ENCODE measurements around the gene RACK1.
A peak's percentile ranks its signal among the peaks of the same experiment; 100 is the strongest.

Gene RACK1

DNA sequence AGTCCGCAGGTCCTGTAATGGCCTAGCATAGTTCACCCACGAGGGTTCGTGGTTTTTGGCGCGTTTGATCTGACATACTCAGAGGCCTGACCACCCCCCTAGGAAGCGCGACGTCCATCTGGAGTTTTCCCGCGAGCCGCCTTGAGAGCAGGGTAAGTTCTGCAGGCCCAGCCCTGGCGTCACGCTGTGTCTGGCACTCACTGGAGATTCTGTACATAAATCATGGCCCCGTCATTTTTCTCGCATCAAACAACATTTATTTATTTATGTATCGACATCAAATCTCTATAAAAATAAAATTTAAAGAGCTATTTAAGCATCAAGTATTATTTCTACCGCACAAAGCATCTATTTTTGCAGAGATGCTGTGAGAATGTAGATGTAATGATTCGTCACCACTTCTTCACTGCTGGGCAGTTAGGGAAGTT lies 21.1 kb downstream of the RACK1 start:
- no peaks in the 10 kb centered on the region for H3K36me3 ChIP-seq (ENCODE audit: control insufficient read depth, insufficient read depth, low read length)
- DNase-seq, result no peak
- peaks cover 24% of the 10 kb centered on the region for H3K4me1 ChIP-seq (ENCODE audit: control insufficient read depth, insufficient read depth, low read length, poor library complexity, severe bottlenecking)

DNA sequence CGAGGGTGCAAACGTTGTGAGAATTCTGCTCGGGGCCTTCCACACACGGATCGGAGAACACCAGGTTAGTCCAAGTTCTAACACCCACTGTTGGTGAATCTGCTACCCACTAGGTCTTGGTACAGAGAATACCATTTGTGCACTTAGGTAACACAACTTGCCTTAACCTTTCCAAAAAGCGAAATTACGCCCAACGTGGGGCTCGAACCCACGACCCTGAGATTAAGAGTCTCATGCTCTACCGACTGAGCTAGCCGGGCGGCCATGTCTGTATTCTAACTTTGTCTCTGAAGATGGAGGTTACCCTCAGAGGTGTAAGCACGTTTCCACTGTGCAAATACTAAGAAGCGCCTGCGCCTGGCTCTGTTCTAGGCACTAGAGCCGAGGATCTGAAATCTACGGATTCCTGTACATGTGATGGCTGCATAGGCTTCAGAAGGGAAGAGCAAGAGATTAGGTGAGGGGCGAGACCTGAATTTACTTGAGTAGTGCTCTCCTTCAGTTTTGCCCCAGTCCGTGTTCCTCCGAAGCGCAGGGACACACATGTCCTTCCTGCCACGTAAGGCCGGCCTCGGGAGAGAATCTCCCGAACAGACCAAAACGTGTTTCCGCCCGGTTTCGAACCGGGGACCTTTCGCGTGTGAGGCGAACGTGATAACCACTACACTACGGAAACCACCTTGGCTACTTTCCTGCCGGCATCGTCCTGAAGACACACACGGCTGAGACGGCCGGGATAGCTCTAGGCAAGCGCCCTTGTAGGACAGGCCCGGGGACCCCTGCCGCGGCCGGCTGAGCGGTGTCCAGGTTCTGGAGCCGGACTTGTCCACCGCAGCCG lies 21.7 kb downstream of the RACK1 start:
- H3K4me1 ChIP-seq (ENCODE audit: control insufficient read depth, insufficient read depth, low read length, poor library complexity, severe bottlenecking), result peaks cover 26% of the 10 kb centered on the region
- H3K4me3 ChIP-seq (ENCODE audit: insufficient read depth, low read depth, low read length, poor library complexity, severe bottlenecking), result peak overlapping the region; percentile 74
- no peaks in the 10 kb centered on the region for H3K27me3 ChIP-seq (replicated peaks; ENCODE audit: control insufficient read depth, insufficient read depth, low read length, poor library complexity, severe bottlenecking)
- peak; percentile 91 to 98 (median 94) for DNase-seq
- no peaks in the 10 kb centered on the region for H3K9me3 ChIP-seq (ENCODE audit: control insufficient read depth, low read length)
- H3K27ac ChIP-seq (ENCODE audit: insufficient read depth, low read length, poor library complexity, severe bottlenecking), result peak overlapping the region; percentile 97
- no peaks in the 10 kb centered on the region for H3K36me3 ChIP-seq (ENCODE audit: control insufficient read depth, insufficient read depth, low read length)

More for the DNA sequence above, 21.1 kb downstream of the RACK1 start:
- H3K27me3 ChIP-seq (replicated peaks; ENCODE audit: control insufficient read depth, insufficient read depth, low read length, poor library complexity, severe bottlenecking), result no peaks in the 10 kb centered on the region
- peak overlapping the region; percentile 74 for H3K4me3 ChIP-seq (ENCODE audit: insufficient read depth, low read depth, low read length, poor library complexity, severe bottlenecking)
- H3K9me3 ChIP-seq (ENCODE audit: control insufficient read depth, low read length), result no peaks in the 10 kb centered on the region
- peak overlapping the region; percentile 97 for H3K27ac ChIP-seq (ENCODE audit: insufficient read depth, low read length, poor library complexity, severe bottlenecking)

DNA sequence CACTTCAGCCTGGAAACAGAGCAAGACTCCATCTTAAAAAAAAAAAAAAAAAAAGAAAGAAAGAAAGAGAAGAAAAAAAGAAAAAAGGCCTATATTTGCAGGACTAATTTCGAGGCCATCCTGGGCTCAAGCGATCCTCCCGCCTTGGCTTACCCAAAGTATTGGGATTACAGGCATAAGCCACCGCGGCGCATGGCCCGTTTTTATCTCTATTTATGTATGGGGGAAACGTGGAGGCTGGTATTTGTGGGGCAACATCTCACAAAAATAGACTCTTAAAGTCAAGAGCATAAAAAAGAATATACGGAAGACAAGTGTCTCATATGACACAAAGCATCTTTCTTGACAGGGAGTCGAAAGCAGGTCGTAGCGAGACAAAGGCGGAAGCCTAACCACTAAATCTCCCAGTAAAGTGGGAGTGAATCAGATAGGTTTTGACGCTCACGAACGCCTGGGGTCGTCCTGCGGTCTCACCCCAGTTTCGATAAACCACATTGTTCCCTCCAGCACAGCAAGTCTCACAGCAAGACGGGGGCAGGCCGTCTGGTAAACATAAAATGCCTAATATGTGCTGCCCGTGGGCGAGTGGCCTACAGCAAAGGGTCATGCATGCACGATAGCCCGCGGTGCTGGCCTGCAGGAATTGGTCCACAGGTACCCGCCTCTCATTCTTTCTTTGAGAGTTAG lies 22.5 kb downstream of the RACK1 start:
- Histone ChIP-seq H3K27me3 (replicated peaks; ENCODE audit: control insufficient read depth, insufficient read depth, low read length, poor library complexity, severe bottlenecking) (no peaks in the 10 kb centered on the region), H3K36me3 (ENCODE audit: control insufficient read depth, insufficient read depth, low read length) (no peaks in the 10 kb centered on the region), H3K4me1 (ENCODE audit: control insufficient read depth, insufficient read depth, low read length, poor library complexity, severe bottlenecking) (peaks cover 26% of the 10 kb centered on the region), H3K9me3 (ENCODE audit: control insufficient read depth, low read length) (no peaks in the 10 kb centered on the region), H3K4me3 (ENCODE audit: insufficient read depth, low read depth, low read length, poor library complexity, severe bottlenecking) (peak overlapping the region; percentile 74), H3K27ac (ENCODE audit: insufficient read depth, low read length, poor library complexity, severe bottlenecking) (peak overlapping the region; percentile 97)
- DNase-seq, result peak; percentile 55 to 76 (median 70)

DNA sequence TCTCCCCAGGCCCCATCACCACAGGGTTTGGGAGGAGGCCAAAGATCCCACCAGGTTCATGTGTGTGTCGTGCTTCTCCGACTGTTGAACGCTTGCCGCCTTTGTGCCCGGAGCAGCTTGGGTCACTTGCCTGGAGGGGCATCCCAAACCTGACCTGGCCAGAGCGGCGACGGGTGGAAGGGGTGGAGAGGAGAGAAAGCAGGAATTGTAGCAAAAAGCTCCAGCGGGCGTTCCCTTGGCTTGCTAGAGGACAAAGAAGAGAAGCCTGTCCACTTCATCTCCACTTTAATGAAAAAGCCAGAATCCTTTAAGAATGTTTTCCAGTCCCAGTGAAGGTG lies 23.6 kb downstream of the RACK1 start:
- Histone ChIP-seq H3K9me3 (ENCODE audit: control insufficient read depth, low read length) (no peaks in the 10 kb centered on the region), H3K4me3 (ENCODE audit: insufficient read depth, low read depth, low read length, poor library complexity, severe bottlenecking) (no peak overlapping the region), H3K27ac (ENCODE audit: insufficient read depth, low read length, poor library complexity, severe bottlenecking) (no peak overlapping the region), H3K36me3 (ENCODE audit: control insufficient read depth, insufficient read depth, low read length) (no peaks in the 10 kb centered on the region), H3K27me3 (replicated peaks; ENCODE audit: control insufficient read depth, insufficient read depth, low read length, poor library complexity, severe bottlenecking) (no peaks in the 10 kb centered on the region), H3K4me1 (ENCODE audit: control insufficient read depth, insufficient read depth, low read length, poor library complexity, severe bottlenecking) (peaks cover 19% of the 10 kb centered on the region)
- no peak for DNase-seq

DNA sequence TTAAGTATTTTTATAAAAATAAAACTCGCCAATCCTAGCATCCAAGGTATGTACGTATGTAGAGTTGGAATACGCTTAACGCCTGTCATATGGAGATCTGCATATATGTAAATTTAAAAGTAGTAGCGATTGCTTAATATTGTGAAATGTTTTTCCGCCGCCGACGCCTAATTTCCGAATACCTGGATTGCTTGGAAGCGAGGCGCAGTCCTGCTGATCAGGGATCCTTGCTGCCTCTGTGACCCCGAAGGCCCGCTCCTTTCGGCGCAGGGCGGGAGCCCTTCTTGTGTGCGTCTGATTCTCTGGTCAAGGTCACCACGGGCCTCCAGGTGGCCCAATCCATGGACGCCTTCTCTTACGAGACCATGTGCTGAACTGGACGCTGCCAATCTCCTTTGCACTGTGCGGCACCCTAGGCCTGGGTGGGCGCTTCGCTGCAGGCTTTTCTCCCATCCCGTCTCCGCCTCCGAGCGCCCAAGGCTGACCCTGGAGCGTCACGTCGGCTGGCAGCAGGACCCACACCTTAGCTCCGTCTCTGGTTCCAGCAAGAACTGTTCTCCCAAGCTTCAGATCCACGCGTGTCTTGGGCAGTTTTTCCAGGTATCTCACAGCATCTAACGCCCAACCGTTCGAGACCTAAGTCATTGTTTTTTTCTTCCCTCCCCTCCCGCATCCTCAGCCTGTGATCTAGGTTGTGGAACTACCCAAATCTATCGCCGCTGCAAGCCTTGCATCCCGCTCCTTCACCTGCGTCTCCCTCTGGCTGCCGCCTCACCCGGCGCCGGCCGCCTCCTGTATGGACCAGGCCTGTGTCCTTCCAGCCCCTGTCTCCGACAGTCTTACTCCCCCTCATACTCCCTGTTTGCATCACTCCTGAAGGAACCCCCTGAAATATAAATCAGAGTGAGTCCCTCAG lies 24.2 kb downstream of the RACK1 start:
- Histone ChIP-seq H3K9me3 (ENCODE audit: control insufficient read depth, low read length) (no peaks in the 10 kb centered on the region), H3K36me3 (ENCODE audit: control insufficient read depth, insufficient read depth, low read length) (no peaks in the 10 kb centered on the region), H3K4me3 (ENCODE audit: insufficient read depth, low read depth, low read length, poor library complexity, severe bottlenecking) (no peak overlapping the region), H3K27me3 (replicated peaks; ENCODE audit: control insufficient read depth, insufficient read depth, low read length, poor library complexity, severe bottlenecking) (no peaks in the 10 kb centered on the region), H3K4me1 (ENCODE audit: control insufficient read depth, insufficient read depth, low read length, poor library complexity, severe bottlenecking) (peaks cover 13% of the 10 kb centered on the region), H3K27ac (ENCODE audit: insufficient read depth, low read length, poor library complexity, severe bottlenecking) (no peak overlapping the region)
- DNase-seq, result no peak

DNA sequence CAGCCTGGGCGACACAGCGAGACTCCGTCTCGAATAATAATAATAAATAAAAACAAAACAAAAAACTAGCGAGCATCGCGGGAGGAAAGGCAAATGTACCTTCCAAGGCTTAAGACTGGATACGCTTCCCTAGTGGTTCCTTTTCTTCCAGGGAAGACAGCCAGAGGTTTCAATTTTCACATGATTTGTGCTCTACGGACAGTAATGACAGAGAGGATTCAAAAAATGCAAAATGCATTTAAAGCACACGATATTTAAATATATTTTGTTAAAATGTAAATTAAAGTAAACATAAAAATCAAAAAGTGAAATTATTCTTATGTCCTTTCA lies 24.9 kb downstream of the RACK1 start:
- Histone ChIP-seq H3K4me1 (ENCODE audit: control insufficient read depth, insufficient read depth, low read length, poor library complexity, severe bottlenecking) (peaks cover 5% of the 10 kb centered on the region), H3K36me3 (ENCODE audit: control insufficient read depth, insufficient read depth, low read length) (no peaks in the 10 kb centered on the region), H3K9me3 (ENCODE audit: control insufficient read depth, low read length) (no peaks in the 10 kb centered on the region), H3K4me3 (ENCODE audit: insufficient read depth, low read depth, low read length, poor library complexity, severe bottlenecking) (no peak overlapping the region), H3K27ac (ENCODE audit: insufficient read depth, low read length, poor library complexity, severe bottlenecking) (no peak overlapping the region), H3K27me3 (replicated peaks; ENCODE audit: control insufficient read depth, insufficient read depth, low read length, poor library complexity, severe bottlenecking) (no peaks in the 10 kb centered on the region)
- no peak for DNase-seq

DNA sequence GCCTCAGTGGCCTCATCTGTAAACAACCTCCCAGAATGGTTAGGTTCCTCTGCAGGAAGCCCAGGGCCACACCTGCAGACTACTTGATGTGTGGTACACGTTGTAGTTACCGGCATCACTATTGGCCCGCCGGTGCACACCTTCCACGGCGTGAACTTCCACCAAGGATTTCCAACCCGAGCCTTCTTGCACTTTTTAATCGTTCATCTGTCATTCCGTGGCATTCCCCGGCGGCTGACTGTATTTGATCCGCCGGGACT lies 26.0 kb downstream of the RACK1 start:
- Histone ChIP-seq H3K36me3 (ENCODE audit: control insufficient read depth, insufficient read depth, low read length) (no peaks in the 10 kb centered on the region), H3K27me3 (replicated peaks; ENCODE audit: control insufficient read depth, insufficient read depth, low read length, poor library complexity, severe bottlenecking) (no peaks in the 10 kb centered on the region), H3K4me1 (ENCODE audit: control insufficient read depth, insufficient read depth, low read length, poor library complexity, severe bottlenecking) (peaks cover 5% of the 10 kb centered on the region), H3K9me3 (ENCODE audit: control insufficient read depth, low read length) (no peaks in the 10 kb centered on the region), H3K4me3 (ENCODE audit: insufficient read depth, low read depth, low read length, poor library complexity, severe bottlenecking) (peak overlapping the region; percentile 50), H3K27ac (ENCODE audit: insufficient read depth, low read length, poor library complexity, severe bottlenecking) (peak overlapping the region; percentile 67)
- peak in 2 of 3 donors; percentile 35 to 45 for DNase-seq

DNA sequence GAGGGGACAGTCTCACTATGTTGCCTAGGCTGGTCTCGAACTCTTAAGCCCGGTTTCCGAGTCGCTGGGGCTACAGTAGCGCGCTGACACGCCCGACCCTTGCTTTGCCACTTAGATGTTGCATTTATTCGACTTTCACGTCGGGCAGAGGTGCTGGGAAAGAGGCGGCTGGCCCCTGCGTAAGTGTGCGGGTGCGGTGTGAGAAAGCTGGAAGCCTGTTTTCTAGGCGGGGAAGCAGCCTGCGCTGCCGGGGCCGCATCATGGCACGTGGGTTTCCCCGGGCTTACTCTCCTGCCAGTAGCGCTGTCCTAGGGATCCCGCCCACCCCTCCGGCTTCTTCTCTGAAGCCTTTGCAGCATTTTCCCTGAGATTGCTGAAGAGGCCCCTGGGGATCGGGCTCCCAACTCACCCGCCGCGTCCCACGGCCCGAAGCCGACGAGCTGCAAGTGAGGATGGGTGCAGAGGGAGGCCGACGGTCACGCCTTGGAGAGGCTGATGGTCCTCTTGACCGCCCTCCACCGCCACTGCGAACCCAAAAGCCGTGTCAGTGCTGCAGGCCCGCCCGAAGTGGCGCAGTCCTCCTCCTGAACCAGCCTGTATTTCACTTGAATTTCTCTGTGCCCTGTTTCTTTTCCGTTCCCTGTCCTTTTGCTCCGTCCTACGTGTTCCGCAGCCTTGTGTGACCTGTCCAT lies 26.4 kb downstream of the RACK1 start:
- Histone ChIP-seq H3K36me3 (ENCODE audit: control insufficient read depth, insufficient read depth, low read length) (no peaks in the 10 kb centered on the region), H3K27ac (ENCODE audit: insufficient read depth, low read length, poor library complexity, severe bottlenecking) (peak overlapping the region; percentile 67)
- DNase-seq, result peak; percentile 59 to 61 (median 60)

DNA sequence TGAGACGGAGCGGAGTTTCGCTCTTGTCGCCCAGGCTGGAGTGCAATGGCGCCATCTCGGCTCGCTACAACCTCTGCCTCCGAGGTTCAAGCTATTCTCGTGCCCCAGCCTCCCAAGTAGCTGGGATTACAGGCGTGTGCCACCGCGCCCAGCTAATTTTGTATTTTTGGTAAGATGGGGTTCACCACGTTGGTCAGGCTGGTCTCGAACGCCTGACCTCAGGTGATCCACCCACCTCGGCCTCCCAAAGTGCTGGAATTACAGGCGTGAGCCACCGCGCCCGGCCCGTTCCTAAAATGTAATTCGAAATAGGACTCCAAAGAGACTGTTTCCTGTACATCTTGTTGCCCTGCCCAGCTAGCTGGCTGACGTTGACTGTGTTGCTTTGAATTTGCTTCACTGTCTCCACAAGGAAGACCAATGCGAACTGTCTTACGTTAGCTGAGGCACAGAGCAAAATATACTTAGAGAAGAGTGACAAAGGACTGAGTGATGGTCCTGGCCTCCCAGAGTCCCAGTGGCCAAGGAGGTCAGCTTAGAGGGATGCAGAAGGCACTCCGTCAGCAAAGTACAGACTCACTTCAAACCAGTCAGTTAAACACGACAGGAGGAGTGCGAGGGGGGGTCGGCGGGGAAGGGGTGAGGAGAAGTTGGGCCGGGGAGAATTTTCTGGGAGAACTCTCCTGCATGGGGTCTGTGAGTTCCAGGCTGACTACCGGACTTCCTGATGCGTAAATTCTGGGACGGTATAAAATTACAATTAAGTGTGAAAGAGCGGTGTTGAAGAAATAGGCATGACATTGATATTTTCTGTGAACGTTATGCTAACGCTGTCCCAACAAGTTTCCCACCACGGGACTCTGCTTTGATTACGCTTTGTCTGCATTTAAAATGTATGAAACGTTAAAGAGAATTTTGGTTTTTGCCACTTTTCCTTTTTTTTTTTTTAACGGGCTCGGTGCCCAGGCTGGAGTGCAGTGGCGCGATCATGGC lies 27.4 kb downstream of the RACK1 start:
- Histone ChIP-seq H3K4me3 (ENCODE audit: insufficient read depth, low read depth, low read length, poor library complexity, severe bottlenecking) (peak overlapping the region; percentile 41), H3K9me3 (ENCODE audit: control insufficient read depth, low read length) (no peaks in the 10 kb centered on the region), H3K4me1 (ENCODE audit: control insufficient read depth, insufficient read depth, low read length, poor library complexity, severe bottlenecking) (peaks cover 5% of the 10 kb centered on the region), H3K36me3 (ENCODE audit: control insufficient read depth, insufficient read depth, low read length) (no peaks in the 10 kb centered on the region), H3K27ac (ENCODE audit: insufficient read depth, low read length, poor library complexity, severe bottlenecking) (peak overlapping the region; percentile 39), H3K27me3 (replicated peaks; ENCODE audit: control insufficient read depth, insufficient read depth, low read length, poor library complexity, severe bottlenecking) (no peaks in the 10 kb centered on the region)
- DNase-seq, result no peak

More for the DNA sequence above, 26.4 kb downstream of the RACK1 start:
- peaks cover 5% of the 10 kb centered on the region for H3K4me1 ChIP-seq (ENCODE audit: control insufficient read depth, insufficient read depth, low read length, poor library complexity, severe bottlenecking)
- H3K4me3 ChIP-seq (ENCODE audit: insufficient read depth, low read depth, low read length, poor library complexity, severe bottlenecking), result peak overlapping the region; percentile 50
- H3K9me3 ChIP-seq (ENCODE audit: control insufficient read depth, low read length), result no peaks in the 10 kb centered on the region
- no peaks in the 10 kb centered on the region for H3K27me3 ChIP-seq (replicated peaks; ENCODE audit: control insufficient read depth, insufficient read depth, low read length, poor library complexity, severe bottlenecking)
